Fibroblast of skin of left quadriceps (primary cell): ENCODE results near the gene PPFIA3.
"Not testable (repeated sequence)": the region's sequence is repeated elsewhere in the genome, so short reads cannot be mapped to it uniquely, and the experiment has no call there.

Experiments
- DNase-seq, 2 experiments: peaks; one replicate each; pipeline ENCODE4 v3.0.0-alpha.2; 2013; ENCODE audit warnings: low read depth in 2 of 2

PPFIA3 gene

GRCh38 chr19:49102303-49102702 is 17.0 kb upstream of the PPFIA3 start:
- no peak for DNase-seq

GRCh38 chr19:49103331-49104085 is 15.8 kb upstream of the PPFIA3 start:
- no peak for DNase-seq

GRCh38 chr19:49104229-49104864 is 15.0 kb upstream of the PPFIA3 start:
- no peak for DNase-seq

- DNase-seq, result no peak
Measured at GRCh38 chr19:49106648-49107135, 12.7 kb upstream of the PPFIA3 start.

GRCh38 chr19:49107625-49108459 is 11.5 kb upstream of the PPFIA3 start:
- DNase-seq, result no peak

GRCh38 chr19:49109051-49109450 is 10.3 kb upstream of the PPFIA3 start:
- DNase-seq, result no peak

GRCh38 chr19:49109569-49110233 is 9.6 kb upstream of the PPFIA3 start:
- DNase-seq, result no peak

- no peak for DNase-seq
Measured at GRCh38 chr19:49110567-49110966, 8.8 kb upstream of the PPFIA3 start.

GRCh38 chr19:49111218-49111998 is 7.9 kb upstream of the PPFIA3 start:
- no peak for DNase-seq

GRCh38 chr19:49113762-49114629 is 5.3 kb upstream of the PPFIA3 start, which contains the start of gene LIN7B:
TSS of gene LIN7B (plus strand) at chr19:49114370. CDS start at chr19:49114405, 35 bp downstream.
- DNase-seq, result no peak

- DNase-seq, result no peak
Measured at GRCh38 chr19:49114630-49115363, 4.5 kb upstream of the PPFIA3 start.

- DNase-seq, result no peak
Measured at GRCh38 chr19:49116544-49116943, 2.8 kb upstream of the PPFIA3 start.

- DNase-seq, result no peak
Measured at GRCh38 chr19:49117677-49118564, 1.4 kb upstream of the PPFIA3 start.

- DNase-seq, result peak; percentile 85 to 87
Measured at GRCh38 chr19:49118565-49119410, 556 bp upstream of the PPFIA3 start, which contains the start of gene C19orf73. TSS of gene C19orf73 (minus strand) at chr19:49119143. CDS start at chr19:49119022, 121 bp downstream.

GRCh38 chr19:49120325-49120683 is 960 bp downstream of the PPFIA3 start:
- no peak for DNase-seq

GRCh38 chr19:49120868-49121267 is 1.5 kb downstream of the PPFIA3 start:
- no peak for DNase-seq

GRCh38 chr19:49121841-49122240 is 2.5 kb downstream of the PPFIA3 start:
- DNase-seq, result not testable (repeated sequence)
